Frontal cortex (tissue), 4 donors: ENCODE measurements around the gene ABI3BP. TPM values are rescaled to one million over a fixed set of nuclear protein-coding genes. Genes with fewer than 3 reads are reported as not detected.

Source experiments
- DNase-seq, 2 donors: peaks; one replicate each; pipeline ENCODE4 v3.0.0; 2012; ENCODE audit warnings: low spot score in 2 of 2
- FAIRE-seq: peaks from 2 replicates; lab custom pipeline; 2012; peaks lifted over from hg19 to GRCh38; lab: Jason Lieb, UNC
- total RNA-seq: library from RNA; depleted of rRNA; stranded (reverse); fragments of >200 nt; gene quantifications from one replicate; pipeline ENCODE4 v1.2.3, GENCODE V29; 2014
- donor health status: control.
- donor health status: control.
- donor health status: control.

Gene ABI3BP
- total RNA-seq, 1 donor from 2014 or later = 1.2 TPM

- DNase-seq (no peak), FAIRE-seq (no peak)
Measured at GRCh38 chr3:100899440-100900091, 93.7 kb downstream of the ABI3BP start.

DNA sequence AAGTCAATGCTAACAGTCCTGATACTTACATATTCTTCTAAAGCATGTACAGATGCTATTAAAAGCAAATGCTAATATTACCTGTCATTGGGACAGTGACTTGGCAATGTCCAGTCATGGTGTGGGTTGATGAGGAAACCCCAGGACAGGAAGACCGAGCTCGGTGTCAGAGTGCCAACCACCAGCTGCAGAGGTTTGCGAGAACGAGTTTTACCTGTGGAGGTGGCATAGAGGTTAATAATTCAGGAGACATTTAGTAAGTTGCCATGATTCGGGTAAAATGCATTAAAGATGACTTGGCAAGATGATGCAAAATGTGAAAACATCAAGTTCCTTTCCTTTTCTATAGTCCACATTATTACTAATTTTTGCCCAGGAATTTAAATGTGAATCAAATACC lies 94.5 kb downstream of the ABI3BP start:
- FAIRE-seq (no peak), DNase-seq (no peak)

DNA sequence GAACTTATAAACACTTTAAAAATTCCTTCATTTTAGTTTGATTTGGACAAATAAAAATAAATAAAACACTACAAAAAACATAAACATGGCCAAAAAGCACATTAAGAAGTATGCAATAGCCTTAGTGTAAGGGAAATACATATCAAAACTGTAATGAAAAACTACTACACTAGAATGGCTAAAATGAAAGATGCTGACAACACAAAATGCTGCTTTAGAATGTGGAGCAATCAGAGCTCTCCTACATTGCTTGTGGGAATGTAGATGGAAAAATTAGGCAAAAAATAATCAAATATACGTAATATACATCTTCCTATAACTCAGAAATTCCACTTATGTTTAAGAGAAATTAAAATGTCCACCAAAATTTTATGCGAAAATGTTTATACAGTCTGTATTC lies 96.2 kb downstream of the ABI3BP start:
- FAIRE-seq = no peak
- DNase-seq = no peak

DNA sequence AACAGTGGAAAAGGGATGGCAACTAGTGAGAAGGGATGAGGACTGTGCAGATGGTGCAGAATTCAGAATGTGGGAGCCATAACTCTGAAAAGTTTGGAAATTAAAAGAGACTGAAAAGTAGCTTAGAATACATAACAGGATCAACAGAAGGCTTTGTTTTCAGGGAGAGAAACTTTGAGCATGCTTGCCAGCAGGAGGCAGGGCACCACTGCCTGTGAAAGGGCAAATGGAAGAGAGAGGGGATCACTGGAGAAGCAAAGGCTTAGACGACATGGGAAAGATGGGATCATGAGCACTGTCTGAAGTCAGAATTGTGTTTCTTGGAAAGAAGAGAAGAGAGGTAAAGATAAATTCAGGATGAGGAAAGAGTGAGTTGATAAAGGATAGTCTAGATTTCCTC lies 99.6 kb downstream of the ABI3BP start:
- DNase-seq (no peak), FAIRE-seq (no peak)

- DNase-seq (no peak), FAIRE-seq (no peak)
Measured at GRCh38 chr3:100893108-100893507, 100.1 kb downstream of the ABI3BP start.

DNA sequence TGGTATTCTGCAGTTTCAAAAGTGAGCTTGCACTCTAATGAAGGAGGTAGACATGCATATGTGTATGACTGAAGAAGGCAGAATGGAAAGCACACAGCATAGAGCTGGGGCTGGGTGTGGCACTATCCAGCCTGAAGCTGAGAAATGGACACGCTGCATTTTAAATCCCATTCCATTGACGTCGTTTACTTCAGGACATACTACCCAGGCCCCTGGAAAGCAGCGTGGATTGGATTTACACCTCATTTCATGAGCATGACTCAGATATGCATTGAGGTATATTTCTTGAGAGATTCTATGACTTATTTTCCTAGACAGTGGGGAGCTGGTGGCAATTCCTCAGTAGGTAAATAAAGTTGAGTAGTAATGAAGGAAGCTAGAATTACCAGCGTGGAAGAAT lies 101.4 kb downstream of the ABI3BP start:
- FAIRE-seq = no peak
- DNase-seq = no peak

DNA sequence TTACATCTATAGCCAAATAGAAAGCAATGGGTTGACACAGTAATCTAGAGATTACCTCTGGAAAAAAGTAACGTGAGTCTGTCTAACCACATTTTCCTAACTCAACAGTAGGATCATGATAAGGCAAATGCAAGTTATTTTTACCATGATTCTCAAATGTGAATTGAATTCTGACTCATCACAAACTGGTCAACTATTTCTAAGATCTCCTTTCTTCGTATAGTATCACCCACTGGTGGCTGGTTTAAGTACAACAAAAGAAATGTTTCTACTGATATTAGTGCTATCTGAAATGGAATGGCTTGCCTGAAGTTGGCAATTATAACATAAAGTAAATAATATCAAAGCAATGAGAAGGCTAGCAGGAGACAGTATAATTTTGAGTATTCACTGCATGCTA lies 102.2 kb downstream of the ABI3BP start:
- FAIRE-seq (no peak), DNase-seq (no peak)

GRCh38 chr3:100888881-100889280 lies 104.3 kb downstream of the ABI3BP start:
- DNase-seq (no peak), FAIRE-seq (no peak)

GRCh38 chr3:100882571-100882984 lies 110.6 kb downstream of the ABI3BP start:
- DNase-seq = no peak
- FAIRE-seq = no peak

DNA sequence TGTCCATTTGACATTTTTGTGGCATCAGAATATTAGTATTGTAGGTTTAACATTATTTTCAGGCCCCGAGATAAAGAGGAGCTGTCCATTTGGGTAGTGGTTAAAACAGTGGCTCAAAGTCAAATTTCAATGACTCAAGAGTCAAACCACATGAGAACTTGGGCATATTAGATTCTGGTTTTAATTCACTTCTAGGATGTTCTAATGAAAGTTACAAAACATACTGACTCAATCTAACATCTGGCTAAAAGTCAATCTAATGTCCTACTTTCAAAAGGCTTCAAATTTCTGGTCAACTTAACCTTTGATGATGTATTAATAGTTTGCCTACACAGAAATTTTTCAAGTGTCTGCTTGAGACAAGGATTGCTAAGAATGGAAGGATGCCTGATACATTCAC lies 112.4 kb downstream of the ABI3BP start:
- FAIRE-seq (no peak), DNase-seq (no peak)

DNA sequence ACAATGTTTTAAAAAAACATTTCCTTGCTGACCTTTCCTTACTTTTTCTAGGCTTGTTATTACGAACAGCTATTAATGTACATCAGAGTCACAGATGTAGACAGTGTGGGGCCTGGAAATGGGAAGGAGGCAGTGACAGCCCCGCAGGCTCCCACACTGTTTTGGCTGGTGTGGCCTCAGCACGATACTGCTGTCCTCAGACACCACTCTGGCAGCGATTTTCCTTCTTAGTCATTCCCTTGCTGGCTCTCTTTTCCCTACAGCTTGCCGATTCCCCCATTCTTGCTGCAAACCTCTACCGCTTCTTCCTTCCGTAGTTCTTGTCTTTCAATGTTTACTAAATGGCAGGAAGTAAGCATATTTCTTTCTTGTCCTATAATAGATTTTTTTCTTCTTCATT lies 113.1 kb downstream of the ABI3BP start:
- no peak for FAIRE-seq
- no peak for DNase-seq

- DNase-seq (no peak), FAIRE-seq (no peak)
Measured at GRCh38 chr3:100879195-100879810, 113.9 kb downstream of the ABI3BP start.

DNA sequence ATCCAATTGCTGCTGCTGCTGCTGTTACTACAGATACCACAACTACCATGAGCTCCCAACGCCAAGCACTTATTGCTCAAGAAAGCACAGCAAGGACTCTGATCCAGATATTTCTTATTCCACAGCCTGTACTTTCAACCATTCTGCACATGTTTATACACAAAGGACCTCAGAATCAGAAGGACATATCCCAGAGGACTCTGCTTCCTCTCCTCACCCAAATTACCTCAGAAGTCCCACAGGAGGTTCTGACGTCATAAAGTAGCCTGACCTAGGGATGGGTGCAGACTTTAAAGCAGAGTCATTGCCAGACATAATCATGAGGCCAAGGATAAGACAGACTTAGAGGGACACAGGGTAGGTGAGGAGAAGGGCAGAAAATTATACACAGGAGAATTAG lies 115.9 kb downstream of the ABI3BP start:
- DNase-seq (no peak), FAIRE-seq (no peak)

- DNase-seq = no peak
Measured at GRCh38 chr3:100875239-100875638, 118.0 kb downstream of the ABI3BP start.

DNA sequence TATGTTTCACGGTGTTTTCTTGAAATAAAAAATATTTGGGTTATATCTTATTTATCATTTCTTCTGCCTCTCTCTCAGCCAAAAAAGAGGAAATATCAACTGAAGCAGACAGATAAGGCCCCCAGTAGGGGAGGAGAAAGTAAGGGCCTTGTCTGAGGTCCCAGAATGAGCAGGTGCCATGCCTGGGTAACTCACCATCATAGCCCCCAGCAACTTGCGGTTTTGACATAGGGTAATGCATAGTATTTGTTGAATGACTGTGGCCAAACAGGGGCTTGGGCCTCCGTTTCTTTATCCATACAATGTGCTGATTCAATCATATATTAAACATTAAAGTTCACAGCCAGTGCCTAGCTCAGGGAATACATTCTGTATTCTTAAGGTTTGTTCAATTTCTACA lies 119.6 kb downstream of the ABI3BP start:
- no peak for FAIRE-seq
- no peak for DNase-seq

More at GRCh38 chr3:100875239-100875638, 118.0 kb downstream of the ABI3BP start:
- FAIRE-seq = no peak

DNA sequence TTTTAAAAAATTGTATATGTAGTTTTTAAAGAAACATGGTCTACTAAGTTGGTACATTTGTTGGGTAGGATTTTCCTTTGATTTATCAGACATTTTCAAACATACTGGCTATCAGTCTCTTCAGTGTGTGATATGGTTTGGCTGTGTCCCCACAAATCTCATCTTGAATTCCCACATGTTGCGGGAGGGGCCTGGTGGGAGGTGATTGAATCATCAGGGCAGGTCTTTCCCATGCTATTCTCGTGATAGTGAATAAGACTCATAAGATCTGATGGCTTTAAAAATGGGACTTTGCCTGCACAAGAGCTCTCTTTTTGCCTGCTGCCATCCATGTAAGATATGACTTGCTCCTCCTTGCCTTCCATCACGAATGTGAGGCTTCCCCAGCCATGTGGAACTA lies 121.9 kb downstream of the ABI3BP start:
- DNase-seq (no peak), FAIRE-seq (no peak)

- DNase-seq (no peak), FAIRE-seq (no peak)
Measured at GRCh38 chr3:100869787-100870186, 123.4 kb downstream of the ABI3BP start.

DNA sequence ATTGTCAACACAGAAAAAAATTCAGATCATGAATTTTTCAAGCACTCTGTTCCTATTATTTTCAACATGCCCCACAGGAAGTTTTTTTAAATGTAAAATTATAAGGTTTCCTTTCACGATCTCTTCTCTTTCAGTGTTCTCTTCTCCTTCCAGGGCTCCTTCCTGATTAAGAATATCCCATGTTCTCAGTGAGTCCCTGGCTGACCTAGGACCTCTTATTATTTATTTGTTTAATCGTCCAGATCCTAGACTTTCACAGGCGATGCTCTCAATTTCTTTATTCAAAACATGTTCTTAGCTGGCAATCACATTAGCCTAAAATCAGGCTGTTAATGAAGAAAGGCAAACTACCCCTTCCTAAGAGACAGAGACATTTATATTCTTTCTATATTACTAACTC lies 124.3 kb downstream of the ABI3BP start:
- FAIRE-seq (no peak), DNase-seq (no peak)

DNA sequence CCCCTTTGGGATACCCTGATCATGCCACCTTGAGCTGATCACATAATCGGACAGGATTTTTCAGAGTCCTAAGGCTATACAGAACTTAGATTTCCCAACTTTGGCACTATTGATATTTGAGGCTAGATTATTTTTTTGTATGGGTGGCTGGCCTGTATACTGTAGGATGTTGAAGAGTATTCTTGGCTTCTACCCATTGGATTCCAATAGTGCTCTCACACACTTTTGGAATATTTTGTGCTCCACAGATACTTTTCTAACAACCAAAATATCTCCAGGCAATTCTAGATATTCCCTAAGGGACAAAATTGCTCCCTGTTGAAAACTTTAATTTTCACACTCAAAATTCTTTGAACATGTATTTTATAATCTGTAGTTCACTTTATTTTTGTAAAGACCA lies 125.1 kb downstream of the ABI3BP start:
- FAIRE-seq = no peak
- DNase-seq = no peak

GRCh38 chr3:100865442-100865841 lies 127.8 kb downstream of the ABI3BP start:
- no peak for FAIRE-seq
- DNase-seq = no peak

- FAIRE-seq (no peak), DNase-seq (no peak)
Measured at GRCh38 chr3:100864471-100865250, 128.6 kb downstream of the ABI3BP start.
